K562 (cell line): Measurements from ENCODE around the gene CDC42EP1. TPM values are rescaled to one million over a fixed set of nuclear protein-coding genes. Genes with fewer than 3 reads are reported as not detected.
A peak's percentile ranks its signal among the peaks of the same experiment; 100 is the strongest.

Experiments
- ARID4B ChIP-seq: sonication (generic); formaldehyde crosslinking; IDR thresholded peaks from 2 replicates; pipeline ENCODE4 v1.8.0; 2022; ENCODE audit warnings: mild to moderate bottlenecking, missing genetic modification reagents
- BCOR ChIP-seq: fragments of 450-650 bp; IDR thresholded peaks from 2 replicates; pipeline ENCODE4 v1.6.1; 2016
- HDAC3 ChIP-seq: fragments of 450-650 bp; IDR thresholded peaks from 2 replicates; pipeline ENCODE4 v1.6.1; 2018; ENCODE audit warnings: borderline replicate concordance, mild to moderate bottlenecking, moderate library complexity; ENCODE audit not compliant: partially characterized antibody
- HMG20B ChIP-seq: fragments of 250-450 bp; sonication (Bioruptor Pico); IDR thresholded peaks from 2 replicates; pipeline ENCODE4 v1.5.0; 2021; ENCODE audit warnings: mild to moderate bottlenecking
- HNRNPK ChIP-seq: fragments of 200-400 bp; formaldehyde crosslinking; IDR thresholded peaks from one replicate; pipeline ENCODE4 v1.6.1; 2018; ENCODE audit warnings: mild to moderate bottlenecking, low read depth, low read length; ENCODE audit not compliant: poor library complexity, severe bottlenecking
- MAFF ChIP-seq: IDR thresholded peaks from 2 replicates; pipeline ENCODE4 v1.6.1; 2012; ENCODE audit warnings: low read length, improper control_type of control experiment
- NR4A1 ChIP-seq, 2 experiments: fragments of 250-450 bp in 1 of 2; fragments of 450-650 bp in 1 of 2; sonication (Bioruptor Pico) in 1 of 2; IDR thresholded peaks; 2 replicates each; pipeline versions ENCODE4 v1.4.0 to v1.6.1; 2016 to 2020; ENCODE audit warnings: mild to moderate bottlenecking in 2 of 2, missing compliant biosample characterization in 1 of 2, missing genetic modification characterization in 1 of 2, moderate library complexity in 1 of 2
- RBM22 ChIP-seq: fragments of 200-400 bp; formaldehyde crosslinking; IDR thresholded peaks from 2 replicates; pipeline ENCODE4 v1.6.1; 2018; ENCODE audit warnings: low read length, low read depth; ENCODE audit not compliant: poor library complexity, severe bottlenecking
- RERE ChIP-seq: sonication (generic); formaldehyde crosslinking; IDR thresholded peaks from 2 replicates; pipeline ENCODE4 v1.8.0; 2023; ENCODE audit warnings: missing genetic modification reagents, mild to moderate bottlenecking, borderline replicate concordance
- TARDBP ChIP-seq: fragments of 450-650 bp; IDR thresholded peaks from 2 replicates; pipeline ENCODE4 v1.6.1; 2016
- ZNF253 ChIP-seq: fragments of 250-450 bp; sonication (Bioruptor Pico); conservative IDR thresholded peaks from 2 replicates; pipeline ENCODE4 v1.6.1; 2021; ENCODE audit warnings: mild to moderate bottlenecking
- ZNF311 ChIP-seq: fragments of 250-450 bp; sonication (Bioruptor Pico); IDR thresholded peaks from 2 replicates; pipeline ENCODE4 v1.4.0; 2020; ENCODE audit warnings: mild to moderate bottlenecking, moderate library complexity
- ZNF639 ChIP-seq, 2 experiments: fragments of 200-800 bp in 1 of 2; sonication (Bioruptor generic) in 1 of 2; sonication (generic) in 1 of 2; formaldehyde crosslinking in 1 of 2; IDR thresholded peaks in 1 of 2; conservative IDR thresholded peaks in 1 of 2; 2 replicates each; pipeline versions ENCODE4 v1.5.0 to v1.6.1; 2016 to 2020; ENCODE audit warnings: missing compliant biosample characterization in 1 of 2, missing genetic modification characterization in 1 of 2, missing genetic modification reagents in 1 of 2
- polyA plus RNA-seq, 8 experiments: library from polyadenylated mRNA; depleted of rRNA in 4 of 8; stranded (reverse) in 5 of 8; unstranded in 3 of 8; fragments of >200 nt; fragmentation: Nextera tagmentation in 2 of 8; fragmentation: Illumina TruSeq in 1 of 8; extraction: Ambion mirVana in 2 of 8; extraction: Trizol in 1 of 8; gene quantifications; 2 replicates each; pipeline versions ENCODE4 v1.2.1 to v1.2.3, GENCODE V29; 2011 to 2014; ENCODE audit warnings: inconsistent platforms in 1 of 8, missing spikeins in 1 of 8
- total RNA-seq, 7 experiments: library from RNA; depleted of rRNA in 6 of 7; stranded (reverse); fragments of >200 nt in 6 of 7; fragmentation: Illumina TruSeq in 2 of 7; extraction: Trizol in 2 of 7; gene quantifications; 2 replicates each; pipeline versions ENCODE4 v1.2.1 to v1.2.3, GENCODE V29; 2011 to 2021; ENCODE audit warnings: low replicate concordance in 1 of 7

Gene CDC42EP1
- total and polyA plus RNA-seq, 9 of the 15 experiments (the other 6 are each of a cell fraction or from before 2014, with no cell fraction given) = 0.67 to 70.2 (median 7.3) TPM

- no peak for TF ChIP-seq RERE
- no peak for TF ChIP-seq HMG20B
- no peak for TF ChIP-seq RBM22
- no peak for TF ChIP-seq NR4A1 (CRISPR knock-in tag; IDR thresholded peaks at IDR 0.05)
- no peak for TF ChIP-seq NR4A1 (tag; IDR thresholded peaks at IDR 0.05)
- TF ChIP-seq MAFF = no peak
- TF ChIP-seq ZNF639 (CRISPR knock-in tag; conservative IDR thresholded peaks at IDR 0.05 in 1 of 2, IDR thresholded peaks at IDR 0.05 in 1 of 2) = no peak
- TF ChIP-seq BCOR = peak; percentile 88
- no peak for TF ChIP-seq HNRNPK
- TF ChIP-seq ARID4B = no peak
- no peak for TF ChIP-seq ZNF253 (CRISPR knock-in tag)
- TF ChIP-seq HDAC3 = no peak
- no peak for TF ChIP-seq TARDBP
- TF ChIP-seq ZNF311 = no peak
Observed at GRCh38 chr22:37544955-37545702, 15.2 kb upstream of the CDC42EP1 start (continued).
